Measurements from ENCODE around the gene VTN. TPM values are rescaled to one million over a fixed set of nuclear protein-coding genes. Genes with fewer than 3 reads are reported as not detected.

Gene VTN
- total RNA-seq, 6 experiments from 2014 or later = 0.36 to 0.76 (median 0.60) TPM

DNA sequence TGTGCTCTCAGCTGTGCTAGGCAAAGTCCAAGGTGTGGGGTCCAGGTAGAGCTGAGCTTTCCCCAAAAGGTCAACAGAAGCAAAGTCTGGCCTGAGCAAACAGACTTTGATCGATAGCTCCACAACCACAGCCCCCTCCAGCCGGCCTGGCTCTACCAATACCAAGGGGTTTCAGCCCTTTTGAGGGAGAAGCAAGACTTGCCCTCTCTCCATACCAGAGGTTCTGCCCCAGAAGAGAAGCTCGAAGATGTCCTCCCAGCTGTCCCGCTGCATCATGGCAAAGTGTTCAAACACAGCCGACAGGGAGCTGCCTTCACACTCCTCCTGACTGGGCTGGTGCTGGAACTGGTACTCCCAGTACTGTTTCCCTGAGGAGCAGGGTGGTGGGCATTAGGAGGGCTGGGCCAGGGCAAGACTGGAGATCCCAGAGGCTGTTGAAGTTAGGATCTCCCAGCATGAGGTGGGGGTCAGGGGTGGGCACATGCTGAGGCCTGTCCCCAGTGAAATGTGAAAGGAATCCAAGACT is 1.7 kb downstream of the VTN start:
- no peak for TF ChIP-seq CTCF (IDR thresholded peaks at IDR 0.05)
- no peak for DNase-seq
- H3K27me3 Mint-ChIP-seq (ENCODE audit: insufficient read depth) = no peaks in the 10 kb centered on the region; the same call in 1 of the 2 replicates
- H3K9me3 Mint-ChIP-seq = no peaks in the 10 kb centered on the region
- peaks cover 26% of the 10 kb centered on the region for H3K4me1 Mint-ChIP-seq (ENCODE audit: low read depth)
- H3K4me3 Mint-ChIP-seq = no peak overlapping the region
- no peak overlapping the region for H3K27ac Mint-ChIP-seq
- no peaks in the 10 kb centered on the region; the same call in 1 of the 2 replicates for H3K36me3 Mint-ChIP-seq (ENCODE audit: low read depth)

- Mint-ChIP-seq H3K9me3 (no peaks in the 10 kb centered on the region), H3K4me1 (ENCODE audit: low read depth) (peaks cover 20% of the 10 kb centered on the region), H3K27me3 (ENCODE audit: insufficient read depth) (no peaks in the 10 kb centered on the region; the same call in 1 of the 2 replicates), H3K27ac (no peak overlapping the region), H3K36me3 (ENCODE audit: low read depth) (no peaks in the 10 kb centered on the region), H3K4me3 (no peak overlapping the region)
- TF ChIP-seq CTCF (IDR thresholded peaks at IDR 0.05) = no peak
- no peak for DNase-seq
Observed at GRCh38 chr17:28367641-28368305, 2.3 kb downstream of the VTN start.

GRCh38 chr17:28366605-28367004 is 3.5 kb downstream of the VTN start:
- Mint-ChIP-seq H3K9me3 (no peaks in the 10 kb centered on the region), H3K27me3 (ENCODE audit: insufficient read depth) (no peaks in the 10 kb centered on the region; the same call in 1 of the 2 replicates), H3K4me1 (ENCODE audit: low read depth) (peaks cover 17% of the 10 kb centered on the region), H3K27ac (no peak overlapping the region), H3K36me3 (ENCODE audit: low read depth) (no peaks in the 10 kb centered on the region), H3K4me3 (no peak overlapping the region)
- TF ChIP-seq CTCF (IDR thresholded peaks at IDR 0.05) = peak; percentile 44; the same call in 1 of the 2 replicates
- no peak for DNase-seq

DNA sequence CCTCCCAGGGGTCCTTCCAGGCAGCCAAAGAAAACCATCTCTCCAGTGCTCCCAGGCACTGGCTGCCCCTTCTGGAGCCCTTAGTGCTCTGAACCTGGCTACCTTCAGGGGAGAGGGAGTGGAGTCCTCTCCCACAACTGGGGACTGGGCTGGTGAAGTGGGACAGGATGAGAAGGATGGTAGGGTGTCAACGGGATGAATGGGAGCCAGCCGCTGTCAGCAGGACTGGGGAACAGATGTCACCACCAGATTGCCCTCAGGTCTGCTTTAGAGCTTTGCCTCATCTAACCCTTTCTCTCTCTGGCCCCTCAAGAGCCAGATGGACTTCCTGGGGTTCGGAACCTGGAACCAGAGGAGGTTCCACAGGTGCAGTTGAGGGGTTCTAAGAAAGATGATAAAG is 4.6 kb downstream of the VTN start:
- H3K27me3 Mint-ChIP-seq (ENCODE audit: insufficient read depth) = no peaks in the 10 kb centered on the region; the same call in 1 of the 2 replicates
- no peak overlapping the region for H3K4me3 Mint-ChIP-seq
- peaks cover 10% of the 10 kb centered on the region; the same call in 1 of the 2 replicates for H3K36me3 Mint-ChIP-seq (ENCODE audit: low read depth)
- H3K9me3 Mint-ChIP-seq = no peaks in the 10 kb centered on the region
- H3K4me1 Mint-ChIP-seq (ENCODE audit: low read depth) = peaks cover 9% of the 10 kb centered on the region
- H3K27ac Mint-ChIP-seq = no peak overlapping the region
- DNase-seq = no peak
- TF ChIP-seq CTCF (IDR thresholded peaks at IDR 0.05) = no peak

- no peaks in the 10 kb centered on the region for H3K9me3 Mint-ChIP-seq
- H3K27ac Mint-ChIP-seq = no peak within 1 kb of the TSS; the same call in 1 of the 2 replicates
- H3K4me1 Mint-ChIP-seq (ENCODE audit: low read depth) = peaks cover 2% of the 10 kb centered on the region
- H3K27me3 Mint-ChIP-seq (ENCODE audit: insufficient read depth) = no peaks in the 10 kb centered on the region; the same call in 1 of the 2 replicates
- peaks cover 12% of the 10 kb centered on the region; the same call in 1 of the 2 replicates for H3K36me3 Mint-ChIP-seq (ENCODE audit: low read depth)
- TF ChIP-seq CTCF (IDR thresholded peaks at IDR 0.05) = no peak
- H3K4me3 Mint-ChIP-seq = no peak within 1 kb of the TSS
- DNase-seq = no peak
Observed at GRCh38 chr17:28364665-28365363, 5.3 kb downstream of the VTN start, which contains the start of gene SEBOX. SEBOX (minus strand) TSS chr17:28365199; CDS start chr17:28365151, 48 bp downstream.

Data from HFFc6 (cell line).